Nucleus accumbens (tissue), 56 donors: ENCODE measurements around the gene C1QL1.

Experiments used
- DNase-seq, 56 donors: peaks; one replicate each; lab custom pipeline; 2025; lab: John Stamatoyannopoulos, UW

C1QL1 gene

GRCh38 chr17:44968225-44969143 lies at the start of gene C1QL1:
Gene C1QL1, minus strand, starts transcription at chr17:44968303. Its CDS starts 255 bp downstream, at chr17:44968048.
- peak in 53 of 56 donors; percentile 13 to 88 (median 69) for DNase-seq

DNA sequence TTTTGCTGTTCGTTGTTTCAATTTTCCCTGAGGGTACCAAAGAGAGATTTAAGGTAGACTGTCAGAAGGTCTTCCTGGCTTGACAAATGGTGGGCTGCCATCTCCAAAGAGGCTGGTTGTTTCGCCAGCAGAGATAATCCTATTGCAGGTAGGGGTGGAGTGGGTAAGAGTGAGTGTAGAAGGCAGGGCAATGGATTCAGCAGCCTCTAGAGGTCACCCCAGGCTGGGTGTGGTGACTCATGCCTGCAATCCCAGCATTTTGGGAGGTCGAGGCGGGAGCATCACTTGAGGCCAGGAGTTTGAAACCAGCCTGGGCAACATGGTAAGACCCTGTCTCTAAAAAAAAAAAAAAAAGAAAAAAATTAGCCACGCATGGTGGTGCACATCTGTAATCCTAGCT lies 48.7 kb upstream of the C1QL1 start:
- DNase-seq = no peak

GRCh38 chr17:45016237-45016636 lies 48.1 kb upstream of the C1QL1 start:
- no peak for DNase-seq

DNA sequence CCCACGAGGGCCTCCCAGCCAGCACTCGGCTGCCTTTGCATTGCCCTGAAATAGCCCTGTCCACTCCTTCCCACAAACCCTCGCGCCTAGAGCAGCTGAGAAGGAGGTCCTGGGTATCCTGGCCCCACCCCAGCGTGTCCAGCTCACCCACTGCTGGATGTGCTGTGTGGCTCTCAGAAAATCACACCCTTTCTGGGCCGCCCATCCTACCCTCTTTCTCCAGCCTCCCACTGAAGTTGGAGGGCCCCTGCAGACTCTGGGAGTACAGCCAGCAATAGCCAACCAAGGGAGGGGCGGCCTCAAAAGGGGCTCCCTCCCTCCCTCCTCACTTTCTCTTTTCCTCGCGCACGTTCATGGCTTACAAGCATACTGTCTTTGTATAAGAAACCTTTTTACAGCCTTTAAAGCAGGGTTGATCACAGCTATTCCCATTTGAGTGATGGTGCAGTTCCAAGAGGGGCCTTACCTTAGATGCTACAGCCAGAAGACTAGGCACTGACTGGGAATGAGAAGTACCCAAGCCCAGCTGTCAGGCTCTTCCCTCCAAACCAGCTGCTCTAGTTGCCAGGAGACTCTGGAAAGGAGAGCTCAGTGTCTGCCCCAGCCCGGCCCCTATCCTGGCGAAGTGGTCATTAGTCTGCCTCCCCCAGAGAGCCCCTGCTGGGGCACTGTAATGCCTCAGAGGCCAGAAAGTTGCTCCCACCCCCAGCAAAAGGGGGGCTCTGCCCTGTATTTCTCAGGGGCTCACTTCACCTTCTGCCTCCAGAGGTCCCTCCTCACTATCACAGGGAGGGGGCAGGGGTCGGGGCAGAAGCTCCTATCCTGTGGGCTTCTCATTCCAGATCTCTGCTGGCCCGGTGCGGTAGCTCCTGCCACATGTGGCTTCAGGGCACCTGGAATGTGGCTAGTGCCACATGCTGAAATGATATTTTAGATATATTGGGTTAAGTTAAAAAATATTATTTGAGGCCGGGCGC lies 45.2 kb upstream of the C1QL1 start:
- DNase-seq = peak in 3 of 56 donors; percentile 7 to 22 (median 11)

- no peak for DNase-seq
Observed at GRCh38 chr17:45011767-45012166, 43.7 kb upstream of the C1QL1 start.

DNA sequence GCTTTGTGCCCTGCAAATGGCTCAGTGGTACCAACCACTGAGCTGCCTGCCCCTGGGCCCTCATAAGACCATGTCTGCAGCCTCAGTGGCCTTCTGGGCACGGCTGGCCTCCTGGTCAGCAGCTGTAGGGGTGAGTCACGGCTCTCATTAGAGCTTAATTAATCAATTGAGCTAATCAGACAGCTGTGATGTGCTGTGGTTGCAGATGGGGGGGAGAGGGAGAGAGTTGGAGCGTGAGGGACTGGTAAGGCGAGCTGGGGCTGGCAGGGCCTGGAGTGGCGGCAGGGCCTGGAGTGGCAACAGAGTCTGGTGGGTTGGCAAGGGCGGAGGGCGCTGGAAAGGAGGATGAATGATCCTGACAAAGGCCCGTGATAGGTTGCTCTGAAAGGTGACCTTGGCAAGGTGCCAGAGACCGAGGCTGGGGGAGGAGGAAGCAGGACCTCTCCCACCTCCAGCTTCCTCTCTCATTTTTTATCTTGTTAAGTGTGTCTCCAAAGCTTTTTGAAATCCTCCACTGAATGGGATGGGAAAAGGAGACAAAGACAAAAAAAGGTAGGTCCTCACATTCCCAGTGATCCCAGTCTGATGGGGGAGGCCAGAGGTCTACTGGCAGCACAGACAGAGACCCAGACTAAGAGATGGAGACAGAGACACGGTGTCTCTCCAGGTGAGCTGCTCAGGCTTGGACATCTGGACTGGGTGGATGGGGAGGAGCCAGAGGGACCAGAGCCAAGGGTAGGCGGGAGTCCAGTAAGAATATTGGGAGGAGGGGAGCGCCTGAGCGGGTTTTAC lies 41.8 kb upstream of the C1QL1 start:
- DNase-seq = no peak

GRCh38 chr17:45008216-45008615 lies 40.1 kb upstream of the C1QL1 start:
- DNase-seq = no peak

DNA sequence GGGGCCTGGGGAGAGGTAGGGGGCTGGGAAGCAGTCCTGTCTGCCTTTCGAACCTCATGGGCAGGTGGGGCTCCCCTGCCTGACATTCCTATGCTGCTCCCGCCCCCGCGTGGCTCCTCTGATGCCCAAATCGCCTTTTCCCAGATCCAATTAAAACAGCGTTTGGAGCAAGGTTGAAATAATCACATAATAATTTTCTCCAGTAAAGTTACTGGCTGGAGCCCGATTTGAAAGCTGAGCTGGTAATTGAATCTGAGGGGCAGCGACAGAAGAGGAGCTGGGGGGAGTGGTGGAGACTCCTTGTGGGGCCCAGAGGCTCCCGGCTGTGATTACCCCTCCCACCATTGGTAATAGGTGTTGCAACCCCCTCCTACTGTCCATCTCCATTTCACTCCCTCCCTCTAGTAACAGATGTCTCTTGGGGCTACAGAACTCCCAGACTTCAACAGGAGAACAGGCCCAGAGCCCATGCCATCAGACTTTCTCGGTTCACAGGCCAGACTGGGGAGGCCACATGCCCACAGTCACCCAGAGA lies 38.9 kb upstream of the C1QL1 start:
- DNase-seq = no peak

DNA sequence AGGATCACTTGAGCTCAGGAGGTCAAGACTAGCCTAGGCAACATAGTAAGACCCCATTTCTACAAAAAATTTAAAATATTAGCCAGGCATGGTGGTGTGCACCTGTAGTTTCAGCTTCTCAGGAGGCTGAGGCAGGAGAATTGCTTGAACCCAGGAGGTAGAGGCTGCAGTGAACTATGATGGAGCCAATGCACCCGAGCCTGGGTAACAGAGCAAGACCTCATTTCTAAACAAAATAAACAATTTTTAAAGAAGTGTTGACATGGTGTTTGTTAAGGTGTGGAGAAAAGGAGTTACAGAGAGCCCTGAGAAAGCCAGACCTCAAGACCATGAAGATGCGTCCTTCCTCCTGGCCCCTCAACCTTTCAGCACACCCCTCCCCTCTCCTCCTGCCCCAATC lies 37.6 kb upstream of the C1QL1 start:
- no peak for DNase-seq

DNA sequence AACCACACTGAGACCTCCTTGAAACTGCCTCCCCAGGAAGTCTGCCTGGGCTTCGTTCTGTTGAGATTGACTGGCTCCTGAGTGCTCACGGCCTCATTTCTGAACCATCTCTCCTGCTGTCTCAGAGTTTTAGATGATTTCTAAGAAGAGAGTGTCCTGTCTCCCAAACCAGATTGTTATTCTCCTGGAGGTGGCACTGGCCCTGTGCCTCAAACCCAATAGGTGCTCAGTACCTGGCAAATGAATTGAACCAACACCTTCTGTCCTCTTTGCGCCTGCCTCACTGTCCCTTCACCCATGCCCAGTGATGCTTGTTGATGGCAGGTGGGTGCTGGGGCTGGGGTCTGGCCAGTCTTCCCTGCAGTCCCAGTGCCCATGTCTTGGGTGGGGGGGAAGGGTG lies 36.3 kb upstream of the C1QL1 start:
- DNase-seq = no peak

GRCh38 chr17:45003877-45004276 lies 35.8 kb upstream of the C1QL1 start:
- DNase-seq = no peak

DNA sequence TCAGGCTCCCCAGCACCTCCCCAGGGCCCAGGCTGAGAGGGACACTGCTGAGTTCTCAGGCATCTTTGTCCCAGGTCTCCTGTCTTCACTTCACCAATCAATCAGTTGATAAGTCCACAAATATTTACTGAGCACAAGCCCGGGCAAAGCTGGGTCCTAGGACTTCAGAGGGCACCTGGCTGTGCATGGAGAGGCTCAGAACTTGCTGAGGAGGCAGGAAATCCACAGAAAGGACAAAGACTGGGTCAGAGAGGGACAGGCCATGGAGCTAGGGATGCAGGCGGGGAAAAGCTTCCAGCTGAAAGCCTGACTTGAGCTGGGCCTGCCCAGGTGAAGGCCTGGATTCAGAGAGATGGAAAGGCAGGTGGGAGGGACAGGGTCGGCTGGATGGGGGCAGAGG lies 33.2 kb upstream of the C1QL1 start:
- no peak for DNase-seq

- DNase-seq = no peak
Observed at GRCh38 chr17:44999433-44999832, 31.3 kb upstream of the C1QL1 start.

DNA sequence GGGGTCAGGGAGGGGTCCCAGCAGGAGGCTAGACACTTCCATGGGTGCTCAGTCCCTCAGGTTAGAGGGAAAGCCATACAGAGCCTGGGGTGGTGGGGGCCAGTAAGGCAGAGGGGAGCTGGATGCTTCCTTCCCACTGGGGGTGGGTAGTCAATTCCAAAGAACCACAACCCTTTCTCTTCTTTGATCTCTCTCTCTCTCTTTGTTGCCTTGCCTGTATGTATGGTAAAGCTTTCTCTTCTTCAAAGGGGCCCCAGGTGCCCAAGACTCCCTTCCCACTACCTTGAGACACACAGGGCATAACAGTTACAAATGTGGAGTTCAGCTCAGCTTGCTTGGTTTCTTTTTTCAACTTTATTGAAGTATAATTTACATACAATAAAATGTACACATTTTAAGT lies 30.5 kb upstream of the C1QL1 start:
- DNase-seq = no peak

DNA sequence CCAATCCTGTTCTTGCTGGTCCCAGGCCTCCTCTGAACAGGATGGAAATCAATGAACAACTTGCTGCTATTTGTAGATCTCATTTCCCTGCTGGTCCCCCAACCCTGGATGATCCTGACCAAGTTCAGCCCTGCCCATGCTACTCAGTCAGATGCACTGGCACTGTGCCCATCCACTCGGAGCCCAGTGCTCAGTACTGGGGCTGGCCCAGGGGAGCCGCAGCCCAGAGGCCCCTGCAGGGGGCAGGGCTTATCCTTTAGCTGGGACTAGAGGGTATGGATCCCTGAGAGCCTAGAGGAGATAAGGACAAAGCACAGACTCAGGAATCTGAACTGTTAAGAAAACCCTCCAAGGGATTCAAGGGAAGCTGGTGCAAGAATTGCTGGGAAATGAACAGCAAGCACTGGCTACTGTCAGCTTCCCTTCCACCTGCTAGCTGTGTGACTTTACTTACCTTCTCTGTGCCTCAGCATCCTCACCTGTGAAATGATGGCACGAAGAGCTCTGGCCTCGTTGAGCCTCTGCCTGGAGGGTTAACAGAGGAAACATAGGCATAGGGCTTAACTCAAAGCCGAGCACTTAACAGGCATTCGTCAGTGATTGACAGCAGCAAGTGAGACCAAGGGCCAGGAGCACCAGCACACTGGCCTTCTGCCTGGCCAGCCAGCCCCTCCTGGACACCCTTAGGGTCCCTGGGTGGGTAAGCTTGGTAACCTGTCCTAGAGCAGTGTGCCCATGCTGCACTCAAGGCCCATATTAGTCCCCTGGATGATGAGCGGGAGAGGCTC lies 29.8 kb upstream of the C1QL1 start:
- DNase-seq = no peak

GRCh38 chr17:44996304-44996703 lies 28.2 kb upstream of the C1QL1 start:
- no peak for DNase-seq

- no peak for DNase-seq
Observed at GRCh38 chr17:44995436-44996001, 27.4 kb upstream of the C1QL1 start.

GRCh38 chr17:44992242-44992939 lies 24.3 kb upstream of the C1QL1 start:
- no peak for DNase-seq
